HG03575 (cell line): Measurements from ENCODE around the gene ZFYVE26.
"Not testable (repeated sequence)": the region's sequence is repeated elsewhere in the genome, so short reads cannot be mapped to it uniquely, and the experiment has no call there.

Experiments
- ATAC-seq: cut with Tn5 transposase; IDR thresholded peaks from one replicate; pipeline ENCODE4 v1.9.1; 2021; ENCODE audit not compliant: unreplicated experiment, insufficient number of reproducible peaks, low FRiP score; ENCODE audit errors: extremely low read depth

Gene ZFYVE26

DNA sequence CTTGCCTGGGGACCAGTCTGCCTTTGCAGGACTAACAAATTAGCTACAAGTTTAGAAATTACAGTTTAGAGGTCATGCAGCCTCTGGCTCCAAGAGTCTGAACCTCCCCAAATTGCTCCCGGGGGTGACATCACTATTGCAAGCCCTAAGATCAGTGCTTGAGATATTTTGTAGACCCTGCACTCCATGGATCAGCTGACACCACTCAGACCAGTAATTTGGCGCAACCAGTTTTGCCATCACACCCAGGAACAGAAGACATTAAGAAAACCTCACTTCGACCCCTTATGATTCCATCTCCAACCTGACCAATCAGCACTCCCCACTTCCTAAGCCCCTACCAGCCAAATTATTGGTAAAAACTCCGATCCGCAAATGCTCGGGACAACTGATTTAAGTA, 2.1 kb upstream of the ZFYVE26 start:
- not testable (repeated sequence) for ATAC-seq

DNA sequence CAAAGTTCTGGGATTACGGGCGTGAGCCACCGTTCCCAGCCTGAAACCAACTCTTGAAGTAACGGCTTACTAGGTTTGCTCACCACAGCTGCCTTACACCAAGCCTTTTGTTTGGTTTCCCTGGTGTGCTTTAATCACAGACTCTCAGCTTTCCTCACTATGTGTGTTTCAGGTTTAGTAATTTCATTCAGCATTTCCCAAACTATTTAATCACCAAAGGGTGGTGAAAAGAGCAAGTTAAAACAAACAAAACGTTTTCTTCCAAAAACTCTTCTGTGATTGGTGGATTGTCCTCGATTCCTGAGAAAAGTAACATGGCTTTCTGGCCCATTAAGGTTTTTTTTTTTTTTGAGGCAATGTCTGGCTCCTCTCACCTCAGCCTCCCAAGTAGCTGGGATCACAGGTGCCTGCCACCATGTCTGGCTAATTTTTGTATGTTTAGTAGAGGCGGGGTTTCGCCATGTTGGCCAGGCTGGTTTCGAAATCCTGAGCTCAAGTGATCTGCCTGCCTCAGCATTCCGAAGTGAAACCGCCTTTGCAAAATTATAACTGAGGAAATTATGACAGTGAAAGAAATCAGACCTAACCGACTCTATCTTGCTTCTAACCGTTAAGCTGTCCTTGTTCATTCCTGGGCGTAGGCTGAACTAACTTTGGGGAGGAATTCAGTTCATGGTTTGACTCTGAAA, 1.5 kb upstream of the ZFYVE26 start:
- ATAC-seq = no peak

GRCh38 chr14:67815573-67816225, 691 bp downstream of the ZFYVE26 start:
- no peak for ATAC-seq

GRCh38 chr14:67814821-67815220, 1.6 kb downstream of the ZFYVE26 start:
- no peak for ATAC-seq

DNA sequence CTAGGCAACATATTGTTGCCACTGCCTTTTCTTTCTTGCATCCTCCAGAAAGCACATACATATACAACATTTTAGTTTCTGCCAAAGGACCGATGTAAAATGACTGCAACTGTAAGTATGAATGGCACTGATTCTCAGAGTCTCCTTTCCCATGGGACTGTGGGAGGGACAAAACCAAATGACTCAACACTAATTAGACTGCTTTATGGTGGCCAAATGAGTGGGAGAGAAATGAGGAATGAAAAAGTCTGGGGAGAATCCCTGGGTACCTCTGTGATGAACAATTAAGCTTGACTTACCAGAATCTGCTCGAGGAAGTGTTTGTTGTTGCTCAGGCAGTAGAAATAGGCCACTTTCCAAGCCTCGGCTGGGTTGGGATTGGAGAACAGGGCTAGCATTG, 10.1 kb downstream of the ZFYVE26 start:
- ATAC-seq = no peak

DNA sequence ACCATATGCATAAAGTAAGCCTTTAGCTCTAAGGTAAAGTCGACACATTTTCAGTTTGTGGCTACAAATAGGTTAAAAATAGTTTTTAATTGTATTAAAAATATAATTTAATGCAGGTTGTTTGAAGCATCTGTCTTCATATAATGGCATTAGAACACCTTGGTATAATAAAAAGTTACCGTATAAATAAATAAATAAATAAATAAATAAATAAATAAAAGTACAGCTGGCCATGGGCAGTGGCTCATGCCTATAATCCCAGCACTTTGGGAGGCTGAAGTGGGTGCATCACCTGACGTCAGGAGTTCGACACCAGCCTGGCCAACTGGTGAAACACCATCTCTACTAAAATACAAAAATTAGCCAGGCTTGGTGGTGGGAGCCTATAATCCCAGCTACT, 15.6 kb downstream of the ZFYVE26 start:
- no peak for ATAC-seq

DNA sequence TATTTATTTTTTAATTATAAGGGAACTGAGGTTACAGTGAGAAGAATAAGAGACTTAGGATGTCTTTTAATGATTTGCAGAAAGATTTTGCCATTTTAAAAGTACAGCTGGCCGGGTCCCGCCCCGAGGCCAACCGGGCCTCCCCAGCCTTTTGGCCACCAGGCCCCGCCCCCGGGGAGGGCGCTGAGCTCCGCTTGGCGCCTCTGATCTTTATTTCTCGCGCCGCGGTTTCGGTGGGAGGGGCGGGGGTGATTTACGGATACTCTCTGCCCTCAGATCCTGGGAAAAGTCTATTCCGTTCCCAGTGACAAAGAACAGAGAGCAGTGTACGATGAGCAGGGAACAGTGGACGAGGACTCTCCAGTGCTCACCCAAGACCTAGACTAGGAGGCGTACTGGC, 17.7 kb downstream of the ZFYVE26 start:
- no peak for ATAC-seq

- no peak for ATAC-seq
Observed at GRCh38 chr14:67787673-67788072, 28.7 kb downstream of the ZFYVE26 start.

GRCh38 chr14:67785270-67786109, 30.9 kb downstream of the ZFYVE26 start:
- no peak for ATAC-seq

DNA sequence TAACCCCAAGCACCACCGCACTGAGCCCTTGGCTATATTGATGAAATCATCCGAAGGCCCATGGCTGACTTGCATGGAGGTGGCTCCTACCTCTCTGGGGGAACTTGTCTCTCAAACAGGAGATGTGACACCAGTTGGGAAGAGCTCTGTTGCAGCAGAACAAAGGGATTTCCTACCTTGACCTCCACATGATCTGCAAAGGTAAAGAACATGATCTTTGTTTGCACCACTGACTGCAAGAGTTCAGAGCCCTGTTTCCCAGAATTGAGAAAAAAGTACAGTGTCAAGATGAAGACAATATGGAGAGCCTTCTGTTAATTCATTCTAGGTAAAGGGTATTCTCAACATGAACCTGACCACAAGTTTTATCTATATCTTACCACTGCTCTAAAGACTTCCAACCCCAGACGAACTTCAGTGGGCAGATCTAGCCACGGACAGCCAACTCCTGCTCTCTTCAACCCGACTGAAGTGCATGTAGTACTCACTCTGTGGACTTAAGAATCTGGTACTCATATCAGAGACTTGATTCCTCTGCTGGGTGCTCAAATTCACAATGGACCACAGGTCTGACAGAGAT, 32.1 kb downstream of the ZFYVE26 start:
- ATAC-seq = no peak

DNA sequence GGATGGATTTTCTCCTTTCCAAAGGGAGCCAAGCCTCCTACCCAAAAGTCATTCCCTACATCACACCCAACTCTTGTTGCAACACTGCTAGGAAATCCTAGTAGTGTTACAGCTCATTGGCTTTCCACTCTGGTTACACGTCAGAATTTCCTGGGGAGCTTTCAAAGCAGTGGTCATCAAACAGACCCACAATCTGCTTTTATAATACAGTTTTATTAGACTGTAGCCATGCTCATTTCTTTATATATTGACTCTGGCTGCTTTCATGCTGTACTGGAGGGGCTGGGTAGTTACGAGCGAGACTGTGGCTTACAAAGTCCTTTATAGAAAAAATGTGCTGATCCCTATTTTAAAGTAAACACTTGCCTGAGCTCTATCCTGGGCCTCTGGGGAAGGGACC, 34.3 kb downstream of the ZFYVE26 start:
- no peak for ATAC-seq

DNA sequence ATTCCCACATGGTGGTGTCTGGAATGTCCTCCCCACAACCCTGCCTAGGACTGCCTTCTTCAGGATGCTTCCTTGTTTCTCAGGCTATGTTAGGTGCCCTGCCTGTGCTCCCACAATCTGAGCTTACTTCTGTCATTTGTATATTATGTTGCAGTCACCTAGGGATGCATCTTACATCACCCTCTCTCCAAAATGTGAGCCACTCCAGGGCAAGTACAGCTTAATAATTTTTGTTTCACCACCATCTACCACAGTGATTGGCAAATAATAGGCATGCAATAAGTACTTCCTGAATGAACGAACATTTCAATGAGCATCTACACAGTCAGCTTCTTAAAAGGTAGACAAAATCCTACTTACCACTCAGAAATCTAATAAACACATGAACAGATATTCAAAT, 37.6 kb downstream of the ZFYVE26 start:
- ATAC-seq = no peak

- no peak for ATAC-seq
Observed at GRCh38 chr14:67776653-67777322, 39.6 kb downstream of the ZFYVE26 start.

- no peak for ATAC-seq
Observed at GRCh38 chr14:67773844-67774377, 42.5 kb downstream of the ZFYVE26 start.

GRCh38 chr14:67768219-67768618, 48.2 kb downstream of the ZFYVE26 start:
- ATAC-seq = no peak

- no peak for ATAC-seq
Observed at GRCh38 chr14:67766035-67766680, 50.2 kb downstream of the ZFYVE26 start.

DNA sequence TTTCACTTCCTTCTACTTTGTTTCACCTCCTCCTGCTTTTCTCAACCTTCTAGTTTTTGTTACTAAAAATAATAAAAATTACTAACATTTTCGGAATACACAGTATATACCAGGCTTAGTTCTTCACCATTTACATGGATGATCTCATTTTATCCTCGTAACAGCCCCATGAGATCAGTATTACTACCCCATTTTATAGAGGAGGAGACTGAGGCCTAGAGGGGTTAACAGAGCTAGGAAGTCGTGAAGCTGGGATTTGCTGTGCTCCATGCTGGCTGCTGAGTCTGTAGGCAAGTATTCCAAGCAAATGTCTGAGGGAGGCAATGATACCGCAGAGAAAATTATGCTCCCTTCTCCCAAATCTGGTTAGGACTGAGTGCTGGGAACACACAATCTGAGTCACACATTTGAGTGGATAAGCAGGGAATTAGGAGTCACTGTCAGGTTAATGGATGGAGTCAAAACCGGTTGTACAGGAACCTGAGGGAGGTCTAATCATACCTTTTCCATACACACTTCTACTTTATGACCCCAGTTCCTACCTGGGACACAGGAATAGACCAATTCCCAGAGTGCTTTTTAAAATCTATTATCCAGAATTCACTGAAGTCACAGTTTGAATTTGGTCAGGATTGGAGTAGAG, 51.1 kb downstream of the ZFYVE26 start:
- ATAC-seq = no peak

GRCh38 chr14:67764496-67764895, 51.9 kb downstream of the ZFYVE26 start:
- ATAC-seq = no peak
